H1 (cell line): ENCODE measurements around the gene TLNRD1. TPM values are rescaled to one million over a fixed set of nuclear protein-coding genes. Genes with fewer than 3 reads are reported as not detected.

Source experiments
- CTCF ChIA-PET: fragments of 300-600 bp; sonication (Branson Sonifier 250); formaldehyde crosslinking; loops from one replicate; lab custom pipeline; 2021; ENCODE audit not compliant: partially characterized antibody; lab: Charles Lee
- POLR2A ChIA-PET: fragments of 300-600 bp; sonication (Branson Sonifier 250); formaldehyde crosslinking; loops from one replicate; lab custom pipeline; 2021; ENCODE audit warnings: inconsistent platforms; ENCODE audit not compliant: partially characterized antibody; lab: Charles Lee
- DNase-seq, 2 experiments: peaks; one replicate each; pipeline versions ENCODE4 v3.0.0 to v3.0.0-alpha.2; 2010 to 2022; ENCODE audit warnings: low spot score in 2 of 2, low read depth in 1 of 2, mixed read lengths in 1 of 2
- FAIRE-seq: peaks from 2 replicates; lab custom pipeline; 2011; peaks lifted over from hg19 to GRCh38; lab: Jason Lieb, UNC
- H2AFZ ChIP-seq: 2 replicates; pipeline ENCODE4 v1.8.1; 2012; ENCODE audit warnings: low read length, inconsistent platforms
- H2AK5ac ChIP-seq: 2 replicates; pipeline ENCODE4 v1.6.1; 2013; ENCODE audit warnings: low read depth, low read length
- H2BK120ac ChIP-seq: replicated peaks from 2 replicates; pipeline ENCODE3; 2013; ENCODE audit warnings: low read depth, low read length, inconsistent platforms
- H2BK12ac ChIP-seq: 2 replicates; pipeline ENCODE4 v1.6.1; 2013; ENCODE audit warnings: low read depth, low read length
- H2BK15ac ChIP-seq: 2 replicates; pipeline ENCODE4 v1.6.1; 2013; ENCODE audit warnings: low read length
- H2BK20ac ChIP-seq: 2 replicates; pipeline ENCODE4 v1.6.1; 2013; ENCODE audit warnings: low read length
- H2BK5ac ChIP-seq: 2 replicates; pipeline ENCODE4 v1.6.1; 2013; ENCODE audit warnings: low read depth, low read length
- H3K14ac ChIP-seq: 2 replicates; pipeline ENCODE4 v1.6.1; 2013; ENCODE audit warnings: inconsistent platforms; ENCODE audit not compliant: insufficient read length
- H3K18ac ChIP-seq: 2 replicates; pipeline ENCODE4 v1.6.1; 2013; ENCODE audit warnings: low read length; ENCODE audit errors: extremely low read depth
- H3K23ac ChIP-seq: 2 replicates; pipeline ENCODE4 v1.6.1; 2013; ENCODE audit warnings: inconsistent platforms; ENCODE audit not compliant: insufficient read length
- H3K23me2 ChIP-seq: 2 replicates; pipeline ENCODE4 v1.6.1; 2013; ENCODE audit warnings: low read depth, low read length
- H3K27ac ChIP-seq: 2 replicates; pipeline ENCODE4 v1.6.1; 2011; ENCODE audit warnings: low read depth, low read length, inconsistent platforms
- H3K27me3 ChIP-seq, 4 experiments: replicated peaks in 1 of 4; 1 replicate in 1 of 4; 2 replicates in 3 of 4; pipeline versions ENCODE4 v1.6.1 to v1.8.1; 2011 to 2013; ENCODE audit warnings: low read length in 3 of 4, mild to moderate bottlenecking in 3 of 4, inconsistent platforms in 2 of 4, mixed read lengths in 2 of 4, moderate library complexity in 1 of 4; ENCODE audit not compliant: control insufficient read depth in 3 of 4, insufficient read depth in 3 of 4; ENCODE audit errors: extremely low read depth in 1 of 4
- H3K36me3 ChIP-seq, 4 experiments: 2 replicates each; pipeline versions ENCODE4 v1.6.1 to v1.8.1; 2011 to 2013; ENCODE audit warnings: mild to moderate bottlenecking in 4 of 4, low read length in 3 of 4, moderate library complexity in 2 of 4, control low read depth in 1 of 4, inconsistent platforms in 1 of 4; ENCODE audit not compliant: insufficient read depth in 4 of 4, control insufficient read depth in 2 of 4
- H3K4ac ChIP-seq: replicated peaks from 2 replicates; pipeline ENCODE3; 2013; ENCODE audit warnings: low read length, low read depth, mixed read lengths, inconsistent platforms; ENCODE audit not compliant: insufficient read length
- H3K4me1 ChIP-seq, 4 experiments: replicated peaks in 1 of 4; 1 replicate in 1 of 4; 2 replicates in 3 of 4; pipeline versions ENCODE4 v1.6.1 to v1.8.1; 2011 to 2013; ENCODE audit warnings: low read length in 3 of 4, inconsistent platforms in 2 of 4, mixed read lengths in 1 of 4; ENCODE audit not compliant: insufficient read depth in 4 of 4, control insufficient read depth in 3 of 4
- H3K4me2 ChIP-seq, 2 experiments: 2 replicates each; pipeline versions ENCODE4 v1.6.1 to v1.8.1; 2011 to 2013; ENCODE audit warnings: low read depth in 2 of 2, low read length in 2 of 2, control low read depth in 1 of 2, inconsistent platforms in 1 of 2, mild to moderate bottlenecking in 1 of 2; ENCODE audit not compliant: insufficient read depth in 1 of 2
- H3K4me3 ChIP-seq, 4 experiments: fragments of 200-600, 300-600 bp in 1 of 4; sonication (generic), shearing (Covaris generic), sonication (Bioruptor Twin) in 1 of 4; 2 replicates each; pipeline versions ENCODE4 v1.5.1 to v1.8.1; 2011 to 2016; ENCODE audit warnings: low read length in 4 of 4, low read depth in 3 of 4, control low read depth in 2 of 4, inconsistent platforms in 2 of 4, mild to moderate bottlenecking in 2 of 4, mixed read lengths in 1 of 4, moderate library complexity in 1 of 4; ENCODE audit not compliant: insufficient read depth in 2 of 4; ENCODE audit errors: extremely low read depth in 1 of 4
- H3K56ac ChIP-seq: replicated peaks from 2 replicates; pipeline ENCODE3; 2013; ENCODE audit warnings: low read depth, mild to moderate bottlenecking, mixed read lengths, low read length, inconsistent platforms; ENCODE audit not compliant: insufficient read length
- H3K79me1 ChIP-seq: 2 replicates; pipeline ENCODE4 v1.6.1; 2013; ENCODE audit warnings: low read depth, low read length, control low read depth
- H3K79me2 ChIP-seq, 2 experiments: 2 replicates each; pipeline versions ENCODE4 v1.6.1 to v1.8.1; 2012 to 2013; ENCODE audit warnings: low read length in 2 of 2, mild to moderate bottlenecking in 2 of 2, inconsistent platforms in 1 of 2; ENCODE audit not compliant: insufficient read depth in 2 of 2, control insufficient read depth in 1 of 2
- H3K9ac ChIP-seq, 4 experiments: replicated peaks in 1 of 4; 1 replicate in 1 of 4; 2 replicates in 3 of 4; pipeline versions ENCODE4 v1.6.1 to v1.8.1; 2011 to 2013; ENCODE audit warnings: low read depth in 3 of 4, low read length in 3 of 4, control low read depth in 2 of 4, mild to moderate bottlenecking in 2 of 4, moderate library complexity in 2 of 4, inconsistent platforms in 1 of 4; ENCODE audit errors: extremely low read depth in 1 of 4
- H3K9me3 ChIP-seq, 2 experiments: 2 replicates each; pipeline versions ENCODE4 v1.6.1 to v1.8.1; 2012 to 2013; ENCODE audit warnings: mild to moderate bottlenecking in 2 of 2, moderate library complexity in 2 of 2, control low read depth in 1 of 2, inconsistent platforms in 1 of 2, low read depth in 1 of 2, low read length in 1 of 2, mixed read lengths in 1 of 2; ENCODE audit not compliant: insufficient read depth in 2 of 2
- H4K20me1 ChIP-seq, 2 experiments: replicated peaks in 1 of 2; 2 replicates each; pipeline versions ENCODE3 to v1.8.1; 2011 to 2013; ENCODE audit warnings: inconsistent platforms in 2 of 2, low read length in 2 of 2, mild to moderate bottlenecking in 1 of 2; ENCODE audit not compliant: insufficient read depth in 2 of 2, control insufficient read depth in 1 of 2
- H4K5ac ChIP-seq: 2 replicates; pipeline ENCODE4 v1.6.1; 2013; ENCODE audit warnings: low read length, low read depth, mixed read lengths, inconsistent platforms; ENCODE audit not compliant: insufficient read length
- H4K8ac ChIP-seq: 2 replicates; pipeline ENCODE4 v1.8.0; 2013; ENCODE audit warnings: mild to moderate bottlenecking, moderate library complexity, low read length, inconsistent platforms; ENCODE audit not compliant: insufficient read depth; ENCODE audit errors: extremely low read depth
- H4K91ac ChIP-seq: replicated peaks from 2 replicates; pipeline ENCODE3; 2013; ENCODE audit warnings: low read length, mixed read lengths, inconsistent platforms; ENCODE audit not compliant: insufficient read length
- CBX5 ChIP-seq: fragments of 300-800, 300-1000 bp; sonication (generic); IDR thresholded peaks from 2 replicates; pipeline ENCODE4 v1.7.1; 2016; ENCODE audit warnings: antibody characterized with exemption, low read length, low read depth
- CBX8 ChIP-seq: fragments of 300-800, 300-1000 bp; sonication (generic); IDR thresholded peaks from 2 replicates; pipeline ENCODE4 v1.7.1; 2016; ENCODE audit warnings: low read depth, low read length, borderline replicate concordance
- CEBPB ChIP-seq: IDR thresholded peaks from 2 replicates; pipeline ENCODE4 v1.6.1; 2012; ENCODE audit warnings: low read depth, low read length
- HDAC2 ChIP-seq, 2 experiments: fragments of 300-600 bp in 1 of 2; sonication (generic) in 1 of 2; IDR thresholded peaks; 2 replicates each; pipeline ENCODE4 v1.6.1; 2011 to 2012; ENCODE audit warnings: low read depth in 2 of 2, low read length in 2 of 2, mild to moderate bottlenecking in 2 of 2, moderate library complexity in 2 of 2, borderline replicate concordance in 1 of 2, inconsistent platforms in 1 of 2
- KDM1A ChIP-seq: fragments of 200-600, 300-600 bp; sonication (generic); IDR thresholded peaks from 2 replicates; pipeline ENCODE4 v1.7.1; 2016; ENCODE audit warnings: mild to moderate bottlenecking, low read length, borderline replicate concordance
- PHF8 ChIP-seq: fragments of 200-600 bp; sonication (generic); conservative IDR thresholded peaks from 2 replicates; pipeline ENCODE4 v1.7.1; 2012; ENCODE audit warnings: low read depth, mild to moderate bottlenecking, inconsistent platforms, low read length, moderate library complexity
- POLR2A ChIP-seq, 2 experiments: IDR thresholded peaks; 1 replicate in 1 of 2; 2 replicates in 1 of 2; pipeline ENCODE4 v1.6.1; 2011; ENCODE audit warnings: low read depth in 2 of 2, low read length in 2 of 2, mild to moderate bottlenecking in 2 of 2; ENCODE audit errors: control extremely low read depth in 1 of 2
- SAP30 ChIP-seq: fragments of 300-600 bp; sonication (generic); IDR thresholded peaks from 2 replicates; pipeline ENCODE4 v1.7.1; 2012; ENCODE audit warnings: low read length, moderate library complexity, mild to moderate bottlenecking, inconsistent platforms; ENCODE audit not compliant: insufficient read depth, insufficient replicate concordance
- SP4 ChIP-seq: IDR thresholded peaks from 2 replicates; pipeline ENCODE4 v1.6.1; 2012; ENCODE audit warnings: low read length, inconsistent platforms
- SUZ12 ChIP-seq: fragments of 200-600 bp; sonication (generic); IDR thresholded peaks from 2 replicates; pipeline ENCODE4 v1.6.1; 2012; ENCODE audit warnings: mild to moderate bottlenecking, inconsistent platforms, low read length, moderate library complexity, mixed read lengths
- TAF1 ChIP-seq: IDR thresholded peaks from 2 replicates; pipeline ENCODE4 v1.6.1; 2011; ENCODE audit warnings: mild to moderate bottlenecking, low read depth, low read length
- WGBS, 2 experiments: shearing (Covaris generic) in 1 of 2; methylation state at CpG; one replicate each; pipeline versions ENCODE4 v1.1.6 to v1.1.7; 2013 to 2015; ENCODE audit warnings: low lambda C conversion rate in 2 of 2, mixed read lengths in 2 of 2, inconsistent platforms in 1 of 2, low coverage in 1 of 2, missing lambda C conversion rate in 1 of 2; ENCODE audit not compliant: insufficient replicate concordance in 2 of 2, insufficient coverage in 1 of 2, insufficient read length in 1 of 2; ENCODE audit errors: extremely low coverage in 1 of 2, missing lambda C conversion rate in 1 of 2; 5-methylcytosine and 5-hydroxymethylcytosine counted together
- polyA plus RNA-seq, 7 experiments: library from polyadenylated mRNA; depleted of rRNA in 3 of 7; stranded (reverse) in 5 of 7; unstranded in 2 of 7; fragments of >200 nt in 5 of 7; fragments of 200-250 nt in 2 of 7; gene quantifications; 1 replicate in 5 of 7; 2 replicates in 1 of 7; 4 replicates in 1 of 7; pipeline versions ENCODE4 v1.2.1 to v1.2.3, GENCODE V29; 2011 to 2013; ENCODE audit warnings: missing spikeins in 2 of 7, mixed read lengths in 2 of 7
- total RNA-seq: library from RNA; stranded (reverse); fragmentation: NEBNext Ultra II Directional; extraction: Animal tissue kit (Norgen Biotek cat#: 25700); gene quantifications from 2 replicates; pipeline ENCODE4 v1.2.1, GENCODE V29; 2021
- TF ChIP-seq, protein P1 (sequence below), 3 experiments: IDR thresholded peaks; 1 replicate in 2 of 3; 2 replicates in 1 of 3; pipeline versions ENCODE4 v1.5.1 to v1.6.1; 2011; ENCODE audit warnings: low read length in 3 of 3, mild to moderate bottlenecking in 3 of 3, inconsistent platforms in 2 of 3, low read depth in 1 of 3, moderate library complexity in 1 of 3; ENCODE audit not compliant: insufficient read depth in 1 of 3; ENCODE audit errors: control extremely low read depth in 1 of 3

The TLNRD1 gene
- total and polyA plus RNA-seq, 2 of the 8 experiments (the other 6 are each of a cell fraction or from before 2014, with no cell fraction given) = 12.2 to 20.5 TPM

- no peak overlapping the region for H3K56ac ChIP-seq
- H3K9me3 ChIP-seq = no peaks in the 10 kb centered on the region
- CTCF ChIA-PET = interaction anchor here (0.6 to 1.2 kb wide), 2 partner anchors 216 to 1031 kb away, joined by 3 to 4 read pairs; no protein-coding TSS in a partner anchor
- H3K4me2 ChIP-seq = no peak overlapping the region
- no peak overlapping the region for H3K27ac ChIP-seq
- no peak overlapping the region for H3K23ac ChIP-seq
- DNase-seq = no peak
- no peaks in the 10 kb centered on the region for H3K79me2 ChIP-seq
- H3K4me3 ChIP-seq = no peak overlapping the region
- H3K9ac ChIP-seq = no peak overlapping the region
- no peak overlapping the region for H4K8ac ChIP-seq
- H2AK5ac ChIP-seq = no peak overlapping the region
- no peak overlapping the region for H3K18ac ChIP-seq
- POLR2A ChIA-PET = no interaction called here
- no peak overlapping the region for H2AFZ ChIP-seq
- H3K23me2 ChIP-seq = no peaks in the 10 kb centered on the region
- no peaks in the 10 kb centered on the region for H4K20me1 ChIP-seq
- H3K4me1 ChIP-seq = no peaks in the 10 kb centered on the region
- no peak overlapping the region for H3K14ac ChIP-seq
- H2BK12ac ChIP-seq = no peak overlapping the region
- no peak overlapping the region for H2BK20ac ChIP-seq
- H3K27me3 ChIP-seq = no peaks in the 10 kb centered on the region
- WGBS, 2 experiments = 92% methylated on average over 4 of the region's 4 CpGs; no CpG with 5 or more reads in 1 of the 2 experiments
- no peak overlapping the region for H2BK120ac ChIP-seq
- H3K79me1 ChIP-seq = no peaks in the 10 kb centered on the region
- H3K36me3 ChIP-seq = no peaks in the 10 kb centered on the region
- H4K91ac ChIP-seq = no peak overlapping the region
- no peak overlapping the region for H4K5ac ChIP-seq
- no peak for FAIRE-seq
- no peak overlapping the region for H3K4ac ChIP-seq
- no peak overlapping the region for H2BK15ac ChIP-seq
- H2BK5ac ChIP-seq = no peak overlapping the region
- TF ChIP-seq CBX5 (no peak), CBX8 (no peak), KDM1A (no peak), HDAC2 (IDR thresholded peaks at IDR 0.05; ENCODE audit: borderline replicate concordance in 1 of 2, low read depth in 2 of 2, low read length in 2 of 2) (no peak), PHF8 (no peak), SAP30 (no peak), TAF1 (no peak), CEBPB (no peak), POLR2A (IDR thresholded peaks at IDR 0.05; ENCODE audit: control extremely low read depth in 1 of 2, low read depth in 2 of 2, low read length in 2 of 2) (no peak), SP4 (no peak), SUZ12 (no peak)
- TF ChIP-seq, protein P1, sequence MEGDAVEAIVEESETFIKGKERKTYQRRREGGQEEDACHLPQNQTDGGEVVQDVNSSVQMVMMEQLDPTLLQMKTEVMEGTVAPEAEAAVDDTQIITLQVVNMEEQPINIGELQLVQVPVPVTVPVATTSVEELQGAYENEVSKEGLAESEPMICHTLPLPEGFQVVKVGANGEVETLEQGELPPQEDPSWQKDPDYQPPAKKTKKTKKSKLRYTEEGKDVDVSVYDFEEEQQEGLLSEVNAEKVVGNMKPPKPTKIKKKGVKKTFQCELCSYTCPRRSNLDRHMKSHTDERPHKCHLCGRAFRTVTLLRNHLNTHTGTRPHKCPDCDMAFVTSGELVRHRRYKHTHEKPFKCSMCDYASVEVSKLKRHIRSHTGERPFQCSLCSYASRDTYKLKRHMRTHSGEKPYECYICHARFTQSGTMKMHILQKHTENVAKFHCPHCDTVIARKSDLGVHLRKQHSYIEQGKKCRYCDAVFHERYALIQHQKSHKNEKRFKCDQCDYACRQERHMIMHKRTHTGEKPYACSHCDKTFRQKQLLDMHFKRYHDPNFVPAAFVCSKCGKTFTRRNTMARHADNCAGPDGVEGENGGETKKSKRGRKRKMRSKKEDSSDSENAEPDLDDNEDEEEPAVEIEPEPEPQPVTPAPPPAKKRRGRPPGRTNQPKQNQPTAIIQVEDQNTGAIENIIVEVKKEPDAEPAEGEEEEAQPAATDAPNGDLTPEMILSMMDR (IDR thresholded peaks at IDR 0.05; ENCODE audit: control extremely low read depth in 1 of 3, insufficient read depth in 1 of 3, low read depth in 1 of 3, low read length in 3 of 3) = no peak
Observed at GRCh38 chr15:81050805-81051204, 50.1 kb downstream of the TLNRD1 start.
